NCI-H2029 (cell line): Measurements from ENCODE around the gene RALGDS.

ENCODE experiments used
- DNase-seq: peaks from one replicate; lab custom pipeline; 2025; lab: John Stamatoyannopoulos, UW

Gene RALGDS

GRCh38 chr9:133151041-133151440, 30.0 kb upstream of the RALGDS start:
- DNase-seq = no peak

- peak; percentile 87 for DNase-seq
These were observed 28.3 kb upstream of the RALGDS start for GRCh38 chr9:133149130-133150015.

- peak; percentile 41 for DNase-seq
These were observed 27.4 kb upstream of the RALGDS start for GRCh38 chr9:133148199-133149129.

GRCh38 chr9:133147412-133148198, 26.6 kb upstream of the RALGDS start:
- DNase-seq = peak; percentile 76

- DNase-seq = no peak
These were observed 25.8 kb upstream of the RALGDS start for GRCh38 chr9:133146746-133147411.

- no peak for DNase-seq
These were observed 24.1 kb upstream of the RALGDS start for GRCh38 chr9:133144904-133145851.

- peak; percentile 81 for DNase-seq
These were observed 23.3 kb upstream of the RALGDS start for GRCh38 chr9:133144142-133144903.

- no peak for DNase-seq
These were observed 22.6 kb upstream of the RALGDS start for GRCh38 chr9:133143639-133144141.

GRCh38 chr9:133142684-133143622, 21.9 kb upstream of the RALGDS start:
- no peak for DNase-seq

- peak; percentile 80 for DNase-seq
These were observed 21.0 kb upstream of the RALGDS start for GRCh38 chr9:133141833-133142595.

GRCh38 chr9:133140606-133141005, 19.6 kb upstream of the RALGDS start:
- no peak for DNase-seq

- no peak for DNase-seq
These were observed 19.1 kb upstream of the RALGDS start for GRCh38 chr9:133140174-133140505.

- DNase-seq = no peak
These were observed 18.5 kb upstream of the RALGDS start for GRCh38 chr9:133139246-133140173.

GRCh38 chr9:133137451-133138231, 16.6 kb upstream of the RALGDS start:
- DNase-seq = no peak

GRCh38 chr9:133135146-133135745, 14.2 kb upstream of the RALGDS start:
- DNase-seq = peak; percentile 87
